Epithelial cell of esophagus (primary cell): ENCODE measurements around the gene ATP2B3.
A peak's percentile ranks its signal among the peaks of the same experiment; 100 is the strongest.

ENCODE experiments used
- DNase-seq: peaks from one replicate; pipeline ENCODE4 v3.0.0; 2010; ENCODE audit warnings: low read depth
- H3K4me3 ChIP-seq: 2 replicates; pipeline ENCODE4 v1.5.1; 2011; ENCODE audit warnings: mild to moderate bottlenecking, low read length, control low read depth
- CTCF ChIP-seq: IDR thresholded peaks from 2 replicates; pipeline ENCODE4 v1.5.1; 2011; ENCODE audit warnings: low read depth, mild to moderate bottlenecking, low read length, control low read depth, inconsistent platforms; ENCODE audit not compliant: insufficient read depth; ENCODE audit errors: missing control alignments

The ATP2B3 gene

GRCh38 chrX:153494541-153495361 is 22.7 kb upstream of the ATP2B3 start, which contains the start of gene BGN:
TSS of gene BGN (plus strand) at chrX:153494980. CDS start at chrX:153504632, 9,652 bp downstream.
- no peak for DNase-seq
- H3K4me3 ChIP-seq: no peak within 1 kb of the TSS
- TF ChIP-seq CTCF: no peak

GRCh38 chrX:153495362-153495751 is 22.1 kb upstream of the ATP2B3 start:
- peak; percentile 12 for DNase-seq
- no peak for TF ChIP-seq CTCF
- no peak overlapping the region for H3K4me3 ChIP-seq

- no peak for TF ChIP-seq CTCF
- DNase-seq: no peak
- no peak overlapping the region for H3K4me3 ChIP-seq
These were observed 21.4 kb upstream of the ATP2B3 start for GRCh38 chrX:153495903-153496589.

- TF ChIP-seq CTCF: no peak
- DNase-seq: no peak
- no peak overlapping the region for H3K4me3 ChIP-seq
These were observed 20.9 kb upstream of the ATP2B3 start for GRCh38 chrX:153496590-153496959.

- DNase-seq: no peak
- TF ChIP-seq CTCF: no peak
- H3K4me3 ChIP-seq: no peak overlapping the region
These were observed 19.0 kb upstream of the ATP2B3 start for GRCh38 chrX:153498453-153498852.

- no peak for DNase-seq
- H3K4me3 ChIP-seq: no peak overlapping the region
- no peak for TF ChIP-seq CTCF
These were observed 18.1 kb upstream of the ATP2B3 start for GRCh38 chrX:153499341-153499740.
